CD4-positive, CD25-positive, alpha-beta regulatory T cell (primary cell): Measurements from ENCODE around the gene NME5. TPM values are rescaled to one million over a fixed set of nuclear protein-coding genes. Genes with fewer than 3 reads are reported as not detected.

Experiments
- ATAC-seq, 2 donors: fragments of 150-1000 bp; cut with Tn5 transposase; one replicate each; pipeline ENCODE4 v1.10.0; 2021; ENCODE audit warnings: low read depth in 2 of 2, moderate number of reproducible peaks in 2 of 2, moderate library complexity in 1 of 2
- DNase-seq, 3 donors: peaks; one replicate each; pipeline versions ENCODE4 v3.0.0 to v3.0.0-alpha.2; 2012 to 2022; ENCODE audit warnings: mixed read lengths in 1 of 3
- H3K27ac ChIP-seq: one replicate; pipeline ENCODE4 v1.7.0; 2013; ENCODE audit warnings: mild to moderate bottlenecking, low read length; ENCODE audit not compliant: insufficient read depth, poor library complexity, severe bottlenecking
- H3K27me3 ChIP-seq: one replicate; pipeline ENCODE4 v1.7.0; 2013; ENCODE audit warnings: low read length; ENCODE audit not compliant: control insufficient read depth, insufficient read depth
- H3K36me3 ChIP-seq: one replicate; pipeline ENCODE4 v1.7.0; 2013; ENCODE audit warnings: mild to moderate bottlenecking, low read length, moderate library complexity; ENCODE audit not compliant: control insufficient read depth, insufficient read depth
- H3K4me1 ChIP-seq: 2 replicates; pipeline ENCODE4 v1.7.0; 2013; ENCODE audit warnings: mild to moderate bottlenecking, low read length; ENCODE audit not compliant: insufficient read depth, control insufficient read depth, poor library complexity, severe bottlenecking
- H3K4me3 ChIP-seq: one replicate; pipeline ENCODE4 v1.7.0; 2013; ENCODE audit warnings: low read depth, mild to moderate bottlenecking, low read length, moderate library complexity
- H3K9me3 ChIP-seq, 2 experiments: 1 replicate in 1 of 2; 2 replicates in 1 of 2; pipeline ENCODE4 v1.7.0; 2013; ENCODE audit warnings: low read length in 2 of 2, mild to moderate bottlenecking in 1 of 2, moderate library complexity in 1 of 2; ENCODE audit not compliant: control insufficient read depth in 2 of 2
- H3K27ac Mint-ChIP-seq, 3 donors: one replicate each; pipeline ENCODE4 v1.8.0; 2020 to 2022; ENCODE audit warnings: mild to moderate bottlenecking in 3 of 3, mixed read lengths in 3 of 3, moderate library complexity in 2 of 3
- H3K27me3 Mint-ChIP-seq: one replicate; pipeline ENCODE4 v1.8.0; 2022; ENCODE audit warnings: mild to moderate bottlenecking, mixed read lengths
- H3K36me3 Mint-ChIP-seq: one replicate; pipeline ENCODE4 v1.8.0; 2020; ENCODE audit warnings: mixed read lengths
- H3K4me1 Mint-ChIP-seq, 4 donors: one replicate each; pipeline ENCODE4 v1.8.0; 2020 to 2022; ENCODE audit warnings: mixed read lengths in 4 of 4, mild to moderate bottlenecking in 1 of 4
- H3K4me3 Mint-ChIP-seq, 4 donors: one replicate each; pipeline ENCODE4 v1.8.0; 2020 to 2022; ENCODE audit warnings: mild to moderate bottlenecking in 4 of 4, mixed read lengths in 4 of 4, moderate library complexity in 3 of 4
- H3K9me3 Mint-ChIP-seq, 7 donors: one replicate each; pipeline ENCODE4 v1.8.0; 2020 to 2022; ENCODE audit warnings: mixed read lengths in 7 of 7, mild to moderate bottlenecking in 3 of 7, moderate library complexity in 2 of 7
- polyA plus RNA-seq, 4 donors: library from polyadenylated mRNA; unstranded; fragments of 300-500 nt; fragmentation: Illumina TruSeq; gene quantifications; one replicate each; pipeline ENCODE4 v1.2.3, GENCODE V29; 2021
- total RNA-seq: library from RNA; stranded (reverse); gene quantifications from one replicate; pipeline ENCODE4 v1.2.3, GENCODE V29; 2022

NME5 gene
- total and polyA plus RNA-seq, 5 donors from 2014 or later, result not detected

GRCh38 chr5:138132543-138132942, 6.7 kb downstream of the NME5 start:
- H3K27me3 ChIP-seq, result peaks cover 2% of the 10 kb centered on the region
- no peak overlapping the region for H3K27ac ChIP-seq
- peak overlapping the region; percentile 73 for H3K4me3 ChIP-seq
- peaks cover 32% of the 10 kb centered on the region for H3K27me3 Mint-ChIP-seq
- H3K4me3 Mint-ChIP-seq, result peak overlapping the region in 1 of 4 donors; percentile 77
- no peak for DNase-seq
- no peaks in the 10 kb centered on the region for H3K36me3 Mint-ChIP-seq
- H3K36me3 ChIP-seq, result no peaks in the 10 kb centered on the region
- no peak overlapping the region for H3K27ac Mint-ChIP-seq
- peaks cover 4% of the 10 kb centered on the region for H3K4me1 ChIP-seq
- ATAC-seq, result no peak
- H3K9me3 Mint-ChIP-seq, result peaks cover 0 to 1% (median 0%) of the 10 kb centered on the region in 7 donors
- H3K9me3 ChIP-seq, result no peaks in the 10 kb centered on the region
- H3K4me1 Mint-ChIP-seq, result peaks cover 0 to 8% (median 0%) of the 10 kb centered on the region in 4 donors

- no peaks in the 10 kb centered on the region for H3K36me3 ChIP-seq
- Mint-ChIP-seq H3K27me3 (peaks cover 32% of the 10 kb centered on the region), H3K9me3 (no peaks in the 10 kb centered on the region), H3K4me3 (no peak overlapping the region), H3K36me3 (no peaks in the 10 kb centered on the region), H3K27ac (no peak overlapping the region), H3K4me1 (peaks cover 0 to 8% (median 0%) of the 10 kb centered on the region in 4 donors)
- DNase-seq, result no peak
- H3K9me3 ChIP-seq, result no peaks in the 10 kb centered on the region
- no peak overlapping the region for H3K27ac ChIP-seq
- no peak overlapping the region for H3K4me3 ChIP-seq
- no peaks in the 10 kb centered on the region for H3K27me3 ChIP-seq
- H3K4me1 ChIP-seq, result peaks cover 4% of the 10 kb centered on the region
- no peak for ATAC-seq
Observed at GRCh38 chr5:138129347-138129746, 9.9 kb downstream of the NME5 start.

- Histone ChIP-seq H3K4me1 (peaks cover 4% of the 10 kb centered on the region), H3K27ac (no peak overlapping the region), H3K36me3 (no peaks in the 10 kb centered on the region), H3K27me3 (peaks cover 2% of the 10 kb centered on the region), H3K9me3 (no peaks in the 10 kb centered on the region), H3K4me3 (no peak overlapping the region)
- DNase-seq (no peak), ATAC-seq (no peak)
- no peaks in the 10 kb centered on the region for H3K36me3 Mint-ChIP-seq
- H3K4me3 Mint-ChIP-seq, result no peak overlapping the region
- H3K4me1 Mint-ChIP-seq, result peaks cover 0 to 3% (median 0%) of the 10 kb centered on the region in 4 donors
- no peak overlapping the region for H3K27ac Mint-ChIP-seq
- H3K27me3 Mint-ChIP-seq, result peaks cover 27% of the 10 kb centered on the region
- H3K9me3 Mint-ChIP-seq, result no peaks in the 10 kb centered on the region
Observed at GRCh38 chr5:138128334-138128733, 10.9 kb downstream of the NME5 start.

GRCh38 chr5:138115254-138115653, 24.0 kb downstream of the NME5 start:
- H3K4me3 Mint-ChIP-seq, result no peak overlapping the region
- H3K4me1 Mint-ChIP-seq, result no peaks in the 10 kb centered on the region
- Histone ChIP-seq H3K27me3 (no peaks in the 10 kb centered on the region), H3K27ac (no peak overlapping the region), H3K4me3 (no peak overlapping the region), H3K4me1 (no peaks in the 10 kb centered on the region), H3K36me3 (no peaks in the 10 kb centered on the region), H3K9me3 (no peaks in the 10 kb centered on the region)
- H3K27ac Mint-ChIP-seq, result no peak overlapping the region
- no peaks in the 10 kb centered on the region for H3K9me3 Mint-ChIP-seq
- DNase-seq, result no peak
- ATAC-seq, result no peak
- peaks cover 20% of the 10 kb centered on the region for H3K27me3 Mint-ChIP-seq
- no peaks in the 10 kb centered on the region for H3K36me3 Mint-ChIP-seq

GRCh38 chr5:138111937-138112336, 27.3 kb downstream of the NME5 start:
- H3K4me1 Mint-ChIP-seq, result no peaks in the 10 kb centered on the region
- H3K36me3 Mint-ChIP-seq, result no peaks in the 10 kb centered on the region
- Histone ChIP-seq H3K9me3 (no peaks in the 10 kb centered on the region), H3K4me1 (no peaks in the 10 kb centered on the region), H3K4me3 (no peak overlapping the region), H3K27me3 (peaks cover 2% of the 10 kb centered on the region), H3K36me3 (no peaks in the 10 kb centered on the region), H3K27ac (no peak overlapping the region)
- ATAC-seq (no peak), DNase-seq (no peak)
- no peak overlapping the region for H3K27ac Mint-ChIP-seq
- H3K4me3 Mint-ChIP-seq, result no peak overlapping the region
- H3K27me3 Mint-ChIP-seq, result peaks cover 25% of the 10 kb centered on the region
- peaks cover 0 to 1% (median 0%) of the 10 kb centered on the region in 7 donors for H3K9me3 Mint-ChIP-seq

DNA sequence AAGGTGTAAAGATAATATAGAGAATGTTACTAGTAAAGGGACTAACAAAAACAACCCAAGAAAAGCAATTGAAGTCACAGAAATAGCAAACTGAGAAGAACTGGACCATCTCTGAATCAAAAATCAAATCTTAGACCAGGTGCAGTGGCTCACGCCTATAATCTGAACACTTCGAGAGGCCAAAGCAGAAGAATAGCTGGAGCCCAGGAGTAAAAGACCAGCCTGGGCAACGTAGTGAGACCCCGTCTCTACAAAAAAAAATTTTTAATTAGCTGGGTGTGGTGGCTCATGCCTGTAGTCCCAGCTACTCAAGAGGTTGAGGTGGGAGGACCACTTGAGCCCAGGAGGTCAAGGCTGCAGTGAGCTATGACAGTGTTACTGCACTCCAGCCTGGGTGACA, 28.0 kb downstream of the NME5 start:
- no peaks in the 10 kb centered on the region for H3K9me3 ChIP-seq
- Mint-ChIP-seq H3K9me3 (peaks cover 0 to 1% (median 0%) of the 10 kb centered on the region in 7 donors), H3K4me1 (no peaks in the 10 kb centered on the region), H3K4me3 (no peak overlapping the region), H3K36me3 (no peaks in the 10 kb centered on the region), H3K27ac (no peak overlapping the region), H3K27me3 (peaks cover 26% of the 10 kb centered on the region)
- ATAC-seq (no peak), DNase-seq (no peak)
- no peak overlapping the region for H3K4me3 ChIP-seq
- no peak overlapping the region for H3K27ac ChIP-seq
- no peaks in the 10 kb centered on the region for H3K36me3 ChIP-seq
- H3K4me1 ChIP-seq, result no peaks in the 10 kb centered on the region
- H3K27me3 ChIP-seq, result peaks cover 2% of the 10 kb centered on the region

DNA sequence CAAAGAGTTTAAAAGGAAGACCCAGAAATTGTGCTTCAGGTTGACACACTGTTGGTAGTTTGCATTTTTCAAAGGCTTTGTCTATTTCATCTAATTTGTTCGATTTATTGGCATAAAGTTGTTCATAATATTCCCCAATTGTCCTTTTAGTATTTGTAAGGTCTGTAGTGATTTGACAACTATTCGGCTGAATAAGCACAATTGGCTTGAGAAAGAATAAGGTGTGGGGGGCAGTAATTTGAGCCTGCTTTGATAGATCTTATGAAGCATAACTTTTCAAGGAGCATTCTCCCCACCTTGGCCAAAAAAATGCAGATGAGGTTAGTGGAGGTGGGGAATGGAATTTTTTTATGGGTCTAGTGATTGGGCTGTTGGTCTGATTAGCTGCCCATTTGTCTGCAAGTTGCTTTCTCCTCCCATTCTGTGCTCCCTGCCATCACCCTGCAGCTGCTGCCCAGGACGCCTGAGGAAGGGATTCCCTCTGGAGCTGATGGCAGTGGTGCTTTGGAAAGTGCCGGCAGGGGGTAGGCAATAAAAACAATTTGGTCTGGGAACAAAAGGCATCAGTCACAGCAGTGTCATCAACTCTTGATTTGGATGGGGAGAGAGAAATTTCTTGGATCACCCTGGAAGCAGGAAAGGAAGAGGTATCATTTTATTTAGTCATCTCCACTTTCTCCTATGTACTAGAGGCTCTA, 28.8 kb downstream of the NME5 start:
- ATAC-seq (no peak), DNase-seq (no peak)
- no peaks in the 10 kb centered on the region for H3K9me3 ChIP-seq
- Mint-ChIP-seq H3K4me1 (no peaks in the 10 kb centered on the region), H3K27ac (no peak overlapping the region), H3K9me3 (peaks cover 0 to 1% (median 0%) of the 10 kb centered on the region in 7 donors), H3K27me3 (peaks cover 26% of the 10 kb centered on the region), H3K36me3 (no peaks in the 10 kb centered on the region), H3K4me3 (no peak overlapping the region)
- H3K4me1 ChIP-seq, result no peaks in the 10 kb centered on the region
- H3K4me3 ChIP-seq, result no peak overlapping the region
- peaks cover 2% of the 10 kb centered on the region for H3K27me3 ChIP-seq
- H3K27ac ChIP-seq, result no peak overlapping the region
- H3K36me3 ChIP-seq, result no peaks in the 10 kb centered on the region
